ENCODE measurements around the gene DLG4. TPM values are rescaled to one million over a fixed set of nuclear protein-coding genes. Genes with fewer than 3 reads are reported as not detected.
A peak's percentile ranks its signal among the peaks of the same experiment; 100 is the strongest.

The DLG4 gene
- total RNA-seq, 1 donor from 2014 or later = 45.6 TPM

- Histone ChIP-seq H3K9ac (ENCODE audit: low read length) (peak overlapping the region; percentile 43), H3K4me1 (ENCODE audit: insufficient read depth, low read length) (peaks cover 17% of the 10 kb centered on the region), H3K36me3 (ENCODE audit: insufficient read depth, low read length) (no peaks in the 10 kb centered on the region), H4K20me1 (ENCODE audit: insufficient read depth, low read length) (peaks cover 11% of the 10 kb centered on the region), H3K9me3 (ENCODE audit: insufficient read depth, low read depth, low read length) (no peaks in the 10 kb centered on the region), H3K79me2 (ENCODE audit: insufficient read depth, low read length) (no peaks in the 10 kb centered on the region), H3K4me2 (ENCODE audit: low read length) (peak overlapping the region; percentile 98), H3K4me3 (ENCODE audit: insufficient read depth, low read depth, low read length) (no peak overlapping the region), H3K27me3 (ENCODE audit: insufficient read depth, low read length) (no peaks in the 10 kb centered on the region), H2AFZ (ENCODE audit: low read depth, low read length) (no peak overlapping the region), H3K27ac (ENCODE audit: low read depth, low read length) (no peak overlapping the region)
- Mint-ChIP-seq H3K9me3 (ENCODE audit: unreplicated experiment) (no peaks in the 10 kb centered on the region), H3K36me3 (ENCODE audit: low read depth, unreplicated experiment) (no peaks in the 10 kb centered on the region), H3K27me3 (ENCODE audit: low read depth, unreplicated experiment) (no peaks in the 10 kb centered on the region), H3K4me3 (ENCODE audit: unreplicated experiment) (no peak overlapping the region), H3K27ac (ENCODE audit: unreplicated experiment) (no peak overlapping the region), H3K4me1 (ENCODE audit: low read depth, unreplicated experiment) (peaks cover 8% of the 10 kb centered on the region)
- TF ChIP-seq, protein P1, sequence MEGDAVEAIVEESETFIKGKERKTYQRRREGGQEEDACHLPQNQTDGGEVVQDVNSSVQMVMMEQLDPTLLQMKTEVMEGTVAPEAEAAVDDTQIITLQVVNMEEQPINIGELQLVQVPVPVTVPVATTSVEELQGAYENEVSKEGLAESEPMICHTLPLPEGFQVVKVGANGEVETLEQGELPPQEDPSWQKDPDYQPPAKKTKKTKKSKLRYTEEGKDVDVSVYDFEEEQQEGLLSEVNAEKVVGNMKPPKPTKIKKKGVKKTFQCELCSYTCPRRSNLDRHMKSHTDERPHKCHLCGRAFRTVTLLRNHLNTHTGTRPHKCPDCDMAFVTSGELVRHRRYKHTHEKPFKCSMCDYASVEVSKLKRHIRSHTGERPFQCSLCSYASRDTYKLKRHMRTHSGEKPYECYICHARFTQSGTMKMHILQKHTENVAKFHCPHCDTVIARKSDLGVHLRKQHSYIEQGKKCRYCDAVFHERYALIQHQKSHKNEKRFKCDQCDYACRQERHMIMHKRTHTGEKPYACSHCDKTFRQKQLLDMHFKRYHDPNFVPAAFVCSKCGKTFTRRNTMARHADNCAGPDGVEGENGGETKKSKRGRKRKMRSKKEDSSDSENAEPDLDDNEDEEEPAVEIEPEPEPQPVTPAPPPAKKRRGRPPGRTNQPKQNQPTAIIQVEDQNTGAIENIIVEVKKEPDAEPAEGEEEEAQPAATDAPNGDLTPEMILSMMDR (IDR thresholded peaks at IDR 0.05; ENCODE audit: insufficient read depth, low read depth, low read length) = no peak
- no peak for TF ChIP-seq EZH2 (IDR thresholded peaks at IDR 0.05; ENCODE audit: insufficient read depth, low read length)
- DNase-seq (ENCODE audit: low read depth) = no peak
- FAIRE-seq = no peak
These were observed 42.8 kb downstream of the DLG4 start for GRCh38 chr17:7176841-7177190.

DNA sequence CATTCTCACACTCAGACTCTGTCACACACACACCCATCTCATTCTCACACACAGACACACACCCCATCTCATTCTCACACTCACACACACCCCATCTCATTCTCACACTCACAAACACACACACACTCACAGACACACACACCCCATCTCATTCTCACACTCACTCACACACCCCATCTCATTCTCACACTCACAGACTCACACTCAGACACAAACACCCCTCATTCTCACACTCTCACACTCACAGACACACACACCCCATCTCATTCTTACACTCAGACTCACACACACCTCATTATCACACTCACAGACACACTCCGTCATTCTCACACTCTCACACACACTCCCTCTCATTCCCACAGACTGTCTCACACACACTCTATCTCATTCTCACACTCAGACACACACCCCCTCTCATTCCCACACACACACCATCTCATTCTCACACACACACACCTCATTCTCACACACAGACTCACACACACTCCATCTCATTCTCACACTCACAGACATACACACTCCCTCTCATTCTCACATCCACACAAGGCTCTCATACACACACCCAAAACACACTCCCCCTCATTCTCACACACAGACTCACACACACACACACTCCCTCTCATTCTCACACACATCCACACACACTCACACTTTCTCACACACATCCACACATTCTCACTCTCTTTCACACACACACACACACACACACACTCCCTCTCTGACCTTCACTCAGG, 43.4 kb downstream of the DLG4 start:
- no peak overlapping the region for H3K27ac ChIP-seq (ENCODE audit: low read depth, low read length)
- no peak overlapping the region for H2AFZ ChIP-seq (ENCODE audit: low read depth, low read length)
- FAIRE-seq = no peak
- H3K9me3 ChIP-seq (ENCODE audit: insufficient read depth, low read depth, low read length) = no peaks in the 10 kb centered on the region
- H3K9ac ChIP-seq (ENCODE audit: low read length) = peak overlapping the region; percentile 43
- peak overlapping the region; percentile 35 for H3K4me2 ChIP-seq (ENCODE audit: low read length)
- H3K27me3 ChIP-seq (ENCODE audit: insufficient read depth, low read length) = no peaks in the 10 kb centered on the region
- Mint-ChIP-seq H3K27me3 (ENCODE audit: low read depth, unreplicated experiment) (no peaks in the 10 kb centered on the region), H3K36me3 (ENCODE audit: low read depth, unreplicated experiment) (no peaks in the 10 kb centered on the region), H3K27ac (ENCODE audit: unreplicated experiment) (no peak overlapping the region), H3K9me3 (ENCODE audit: unreplicated experiment) (no peaks in the 10 kb centered on the region), H3K4me3 (ENCODE audit: unreplicated experiment) (no peak overlapping the region), H3K4me1 (ENCODE audit: low read depth, unreplicated experiment) (peaks cover 8% of the 10 kb centered on the region)
- H3K4me3 ChIP-seq (ENCODE audit: insufficient read depth, low read depth, low read length) = no peak overlapping the region
- no peaks in the 10 kb centered on the region for H3K36me3 ChIP-seq (ENCODE audit: insufficient read depth, low read length)
- peaks cover 11% of the 10 kb centered on the region for H4K20me1 ChIP-seq (ENCODE audit: insufficient read depth, low read length)
- TF ChIP-seq, protein P1 (IDR thresholded peaks at IDR 0.05; ENCODE audit: insufficient read depth, low read depth, low read length) = no peak
- no peak for TF ChIP-seq EZH2 (IDR thresholded peaks at IDR 0.05; ENCODE audit: insufficient read depth, low read length)
- peaks cover 17% of the 10 kb centered on the region for H3K4me1 ChIP-seq (ENCODE audit: insufficient read depth, low read length)
- DNase-seq (ENCODE audit: low read depth) = no peak
- H3K79me2 ChIP-seq (ENCODE audit: insufficient read depth, low read length) = no peaks in the 10 kb centered on the region

GRCh38 chr17:7175330-7175733, 44.3 kb downstream of the DLG4 start:
- no peaks in the 10 kb centered on the region for H3K36me3 ChIP-seq (ENCODE audit: insufficient read depth, low read length)
- H3K9me3 ChIP-seq (ENCODE audit: insufficient read depth, low read depth, low read length) = no peaks in the 10 kb centered on the region
- H3K9ac ChIP-seq (ENCODE audit: low read length) = no peak overlapping the region
- Mint-ChIP-seq H3K4me3 (ENCODE audit: unreplicated experiment) (no peak overlapping the region), H3K36me3 (ENCODE audit: low read depth, unreplicated experiment) (no peaks in the 10 kb centered on the region), H3K27me3 (ENCODE audit: low read depth, unreplicated experiment) (no peaks in the 10 kb centered on the region), H3K9me3 (ENCODE audit: unreplicated experiment) (no peaks in the 10 kb centered on the region), H3K4me1 (ENCODE audit: low read depth, unreplicated experiment) (peaks cover 8% of the 10 kb centered on the region), H3K27ac (ENCODE audit: unreplicated experiment) (no peak overlapping the region)
- TF ChIP-seq EZH2 (IDR thresholded peaks at IDR 0.05; ENCODE audit: insufficient read depth, low read length) = no peak
- TF ChIP-seq, protein P1 (IDR thresholded peaks at IDR 0.05; ENCODE audit: insufficient read depth, low read depth, low read length) = no peak
- H2AFZ ChIP-seq (ENCODE audit: low read depth, low read length) = no peak overlapping the region
- H3K4me1 ChIP-seq (ENCODE audit: insufficient read depth, low read length) = peaks cover 17% of the 10 kb centered on the region
- H3K79me2 ChIP-seq (ENCODE audit: insufficient read depth, low read length) = no peaks in the 10 kb centered on the region
- no peaks in the 10 kb centered on the region for H3K27me3 ChIP-seq (ENCODE audit: insufficient read depth, low read length)
- no peak overlapping the region for H3K4me3 ChIP-seq (ENCODE audit: insufficient read depth, low read depth, low read length)
- no peak for DNase-seq (ENCODE audit: low read depth)
- no peak for FAIRE-seq
- H3K27ac ChIP-seq (ENCODE audit: low read depth, low read length) = no peak overlapping the region
- H4K20me1 ChIP-seq (ENCODE audit: insufficient read depth, low read length) = peaks cover 11% of the 10 kb centered on the region
- H3K4me2 ChIP-seq (ENCODE audit: low read length) = no peak overlapping the region
